Adrenal gland (tissue), 12 donors: ENCODE data around the gene PAXX. TPM values are rescaled to one million over a fixed set of nuclear protein-coding genes. Genes with fewer than 3 reads are reported as not detected.

Experiments used
- DNase-seq, 7 donors: peaks; one replicate each; pipeline ENCODE4 v3.0.0-alpha.2; 2019 to 2020
- H3K27ac ChIP-seq, 5 donors: fragments of 200-600 bp; sonication (generic) in 4 of 5; 1 replicate in 3 of 5; 2 replicates in 2 of 5; pipeline versions ENCODE4 v1.5.1 to v1.8.0; 2016 to 2020; ENCODE audit warnings: mild to moderate bottlenecking in 1 of 5
- H3K27me3 ChIP-seq: fragments of 200-600 bp; 2 replicates; pipeline ENCODE4 v1.8.0; 2021
- H3K36me3 ChIP-seq, 2 donors: fragments of 200-600 bp; replicated peaks in 1 of 2; 1 replicate in 1 of 2; 2 replicates in 1 of 2; pipeline versions ENCODE4 v1.5.1 to v1.8.0; 2018 to 2022
- H3K4me1 ChIP-seq, 2 donors: fragments of 200-600 bp; replicated peaks in 1 of 2; 1 replicate in 1 of 2; 2 replicates in 1 of 2; pipeline versions ENCODE4 v1.5.1 to v1.8.0; 2018 to 2021
- H3K4me3 ChIP-seq, 4 donors: fragments of 200-600 bp; sonication (generic) in 3 of 4; one replicate each; pipeline ENCODE4 v1.5.1; 2016 to 2018
- H3K9me3 ChIP-seq, 3 donors: fragments of 200-600 bp; sonication (generic) in 1 of 3; replicated peaks in 1 of 3; 1 replicate in 2 of 3; 2 replicates in 1 of 3; pipeline versions ENCODE4 v1.5.1 to v1.8.0; 2016 to 2021
- CTCF ChIP-seq, 6 experiments: fragments of 450-650 bp in 4 of 6; fragments of 200-600 bp in 2 of 6; sonication (generic) in 1 of 6; IDR thresholded peaks; 1 replicate in 5 of 6; 2 replicates in 1 of 6; pipeline versions ENCODE4 v1.5.1 to v1.8.0; 2016 to 2021; ENCODE audit warnings: antibody characterized with exemption in 6 of 6, mild to moderate bottlenecking in 2 of 6, moderate library complexity in 1 of 6
- POLR2A ChIP-seq, 2 donors: fragments of 450-650 bp; IDR thresholded peaks; one replicate each; pipeline ENCODE4 v1.6.1; 2017; ENCODE audit warnings: antibody characterized with exemption in 2 of 2, mild to moderate bottlenecking in 2 of 2, moderate library complexity in 1 of 2
- WGBS, 4 donors: extraction: QIAGEN DNeasy Blood & Tissue Kit in 2 of 4; methylation state at CpG; one replicate each; pipeline versions ENCODE4 v1.1.5 to v1.1.7; 2013 to 2017; 5-methylcytosine and 5-hydroxymethylcytosine counted together
- intact Hi-C, 2 donors: fragments of 100-400 bp; cut with DNase I; formaldehyde crosslinking; loops; one replicate each; pipeline versions ENCODE4 v1.14.1 to v1.15.0; 2022 to 2023
- polyA plus RNA-seq, 3 donors: library from polyadenylated mRNA; stranded (reverse); fragments of 200-250 nt in 2 of 3; fragments of 350-450 nt in 1 of 3; fragmentation: Illumina TruSeq in 1 of 3; extraction: RNeasy Lipid Tissue Mini Kit (QIAGEN cat#74804) in 1 of 3; gene quantifications; one replicate each; pipeline ENCODE4 v1.2.3, GENCODE V29; 2013 to 2014
- total RNA-seq, 9 donors: library from RNA; depleted of rRNA in 4 of 9; stranded (reverse); fragments of >200 nt in 4 of 9; fragments of 120-200 nt in 1 of 9; fragmentation: NEBNext Ultra II Directional in 1 of 9; extraction: Animal tissue kit (Norgen Biotek cat#: 25700) in 1 of 9; gene quantifications; one replicate each; pipeline versions ENCODE4 v1.1.0 to v1.2.4, GENCODE V29; 2013 to 2023
- donor health status: healthy with polysubstance abuse.
- donor health status: Bipolar disorder and iron deficiency.
- donor health status: DM: yes; HTN: yes; CAD: no.
- donor health status: DM: no; HTN: no; CAD: no.
- donor health status: DM: no; HTN: no; CAD: no.
- donor health status: DM: yes; HTN: yes; CAD: no.

Gene PAXX
- total and polyA plus RNA-seq, 12 donors = 4.9 to 363 (median 36.5) TPM

- H3K4me1 ChIP-seq = no peaks in the 10 kb centered on the region
- no peak overlapping the region for H3K4me3 ChIP-seq
- no peaks in the 10 kb centered on the region for H3K36me3 ChIP-seq
- 82 to 95% (median 88%) methylated on average over 4 to 28 of the region's 28 CpGs for WGBS, 4 donors
- no peaks in the 10 kb centered on the region for H3K27me3 ChIP-seq
- intact Hi-C loops = loop anchor here in 1 of 2 donors (5.0 kb wide), 1 partner anchor 63 kb away; no protein-coding TSS in a partner anchor
- H3K9me3 ChIP-seq = no peaks in the 10 kb centered on the region
- TF ChIP-seq POLR2A (IDR thresholded peaks at IDR 0.05) (no peak), CTCF (IDR thresholded peaks at IDR 0.05) (no peak)
- no peak for DNase-seq
- H3K27ac ChIP-seq = peak overlapping the region in 1 of 5 donors; percentile 36
Measured at GRCh38 chr9:136958898-136959850, 33.0 kb upstream of the PAXX start.

- H3K4me1 ChIP-seq = no peaks in the 10 kb centered on the region
- intact Hi-C loops = no loop called here
- WGBS, 4 donors = 73 to 84% (median 80%) methylated on average over 12 to 19 of the region's 19 CpGs
- H3K27me3 ChIP-seq = no peaks in the 10 kb centered on the region
- no peak for DNase-seq
- no peaks in the 10 kb centered on the region for H3K36me3 ChIP-seq
- peak overlapping the region in 1 of 5 donors; percentile 65 for H3K27ac ChIP-seq
- no peak overlapping the region for H3K4me3 ChIP-seq
- H3K9me3 ChIP-seq = no peaks in the 10 kb centered on the region
- TF ChIP-seq POLR2A (IDR thresholded peaks at IDR 0.05) (no peak), CTCF (IDR thresholded peaks at IDR 0.05) (no peak)
Measured at GRCh38 chr9:136960212-136960937, 31.8 kb upstream of the PAXX start.

- Histone ChIP-seq H3K9me3 (no peaks in the 10 kb centered on the region), H3K27ac (peak overlapping the region in 1 of 5 donors; percentile 65), H3K36me3 (no peaks in the 10 kb centered on the region), H3K4me1 (peaks cover 0 to 2% of the 10 kb centered on the region in 2 donors), H3K4me3 (no peak overlapping the region), H3K27me3 (no peaks in the 10 kb centered on the region)
- TF ChIP-seq POLR2A (IDR thresholded peaks at IDR 0.05) = no peak
- no peak for TF ChIP-seq CTCF (IDR thresholded peaks at IDR 0.05)
- intact Hi-C loops = no loop called here
- DNase-seq = no peak
- WGBS, 4 donors = 80 to 87% (median 84%) methylated on average over 10 to 15 of the region's 15 CpGs
Measured at GRCh38 chr9:136960938-136961275, 31.3 kb upstream of the PAXX start.
